Endodermal cell (in vitro differentiated cells): ENCODE measurements around the gene BMP7. TPM values are rescaled to one million over a fixed set of nuclear protein-coding genes. Genes with fewer than 3 reads are reported as not detected.
"Not testable (repeated sequence)": the region's sequence is repeated elsewhere in the genome, so short reads cannot be mapped to it uniquely, and the experiment has no call there.

Source experiments
- DNase-seq: peaks from one replicate; pipeline ENCODE4 v3.0.0-alpha.2; 2017
- H3K27ac ChIP-seq: 2 replicates; pipeline ENCODE4 v1.5.1; 2013; ENCODE audit warnings: mild to moderate bottlenecking, low read depth, low read length, moderate library complexity
- H3K27me3 ChIP-seq: 2 replicates; pipeline ENCODE4 v1.6.1; 2013; ENCODE audit warnings: mild to moderate bottlenecking, low read length, moderate library complexity; ENCODE audit not compliant: insufficient read depth, control insufficient read depth, poor library complexity, severe bottlenecking
- H3K36me3 ChIP-seq: 2 replicates; pipeline ENCODE4 v1.7.0; 2013; ENCODE audit warnings: mild to moderate bottlenecking, low read length, moderate library complexity; ENCODE audit not compliant: control insufficient read depth, insufficient read depth
- H3K4me1 ChIP-seq: one replicate; pipeline ENCODE4 v1.7.0; 2013; ENCODE audit warnings: low read length; ENCODE audit not compliant: control insufficient read depth, insufficient read depth
- H3K4me3 ChIP-seq: 2 replicates; pipeline ENCODE4 v1.5.1; 2013; ENCODE audit warnings: mild to moderate bottlenecking, low read length, moderate library complexity
- H3K9ac ChIP-seq: 2 replicates; pipeline ENCODE4 v1.6.1; 2013; ENCODE audit warnings: mild to moderate bottlenecking, low read length, moderate library complexity; ENCODE audit not compliant: poor library complexity, severe bottlenecking; ENCODE audit errors: extremely low read depth
- H3K9me3 ChIP-seq: 2 replicates; pipeline ENCODE4 v1.6.1; 2013; ENCODE audit warnings: mild to moderate bottlenecking, low read length, moderate library complexity; ENCODE audit not compliant: control insufficient read depth
- H3K27ac Mint-ChIP-seq: 2 replicates; pipeline ENCODE4 v1.8.0; 2020; ENCODE audit warnings: mixed read lengths
- H3K27me3 Mint-ChIP-seq: 2 replicates; pipeline ENCODE4 v1.8.0; 2021; ENCODE audit warnings: mild to moderate bottlenecking, mixed read lengths; ENCODE audit not compliant: insufficient read depth
- H3K36me3 Mint-ChIP-seq: 2 replicates; pipeline ENCODE4 v1.8.0; 2020; ENCODE audit warnings: low read depth, mixed read lengths
- H3K4me1 Mint-ChIP-seq: 2 replicates; pipeline ENCODE4 v1.8.0; 2020; ENCODE audit warnings: mixed read lengths
- H3K4me3 Mint-ChIP-seq: 2 replicates; pipeline ENCODE4 v1.8.0; 2020; ENCODE audit warnings: mild to moderate bottlenecking, moderate library complexity, mixed read lengths
- H3K9me3 Mint-ChIP-seq: 2 replicates; pipeline ENCODE4 v1.8.0; 2020; ENCODE audit warnings: mild to moderate bottlenecking, mixed read lengths
- CTCF ChIP-seq: fragments of 200-600 bp; sonication (generic); conservative IDR thresholded peaks from 2 replicates; pipeline ENCODE4 v1.5.0; 2021; ENCODE audit warnings: antibody characterized with exemption, mild to moderate bottlenecking
- WGBS, 2 experiments: methylation state at CpG; one replicate each; pipeline versions ENCODE4 v1.1.5 to v1.1.7; 2013; ENCODE audit warnings: missing lambda C conversion rate in 2 of 2, mixed read lengths in 1 of 2; ENCODE audit not compliant: insufficient coverage in 1 of 2, insufficient read length in 1 of 2; 5-methylcytosine and 5-hydroxymethylcytosine counted together
- total RNA-seq, 2 donors: library from RNA; stranded (reverse); fragmentation: NEBNext Ultra II Directional in 1 of 2; extraction: Animal tissue kit (Norgen Biotek cat#: 25700) in 1 of 2; gene quantifications; 2 replicates in 1 of 2; 3 replicates in 1 of 2; pipeline ENCODE4 v1.2.1, GENCODE V29; 2021

Gene BMP7
- total RNA-seq, 2 donors from 2014 or later = 45.6 to 49.6 TPM

DNA sequence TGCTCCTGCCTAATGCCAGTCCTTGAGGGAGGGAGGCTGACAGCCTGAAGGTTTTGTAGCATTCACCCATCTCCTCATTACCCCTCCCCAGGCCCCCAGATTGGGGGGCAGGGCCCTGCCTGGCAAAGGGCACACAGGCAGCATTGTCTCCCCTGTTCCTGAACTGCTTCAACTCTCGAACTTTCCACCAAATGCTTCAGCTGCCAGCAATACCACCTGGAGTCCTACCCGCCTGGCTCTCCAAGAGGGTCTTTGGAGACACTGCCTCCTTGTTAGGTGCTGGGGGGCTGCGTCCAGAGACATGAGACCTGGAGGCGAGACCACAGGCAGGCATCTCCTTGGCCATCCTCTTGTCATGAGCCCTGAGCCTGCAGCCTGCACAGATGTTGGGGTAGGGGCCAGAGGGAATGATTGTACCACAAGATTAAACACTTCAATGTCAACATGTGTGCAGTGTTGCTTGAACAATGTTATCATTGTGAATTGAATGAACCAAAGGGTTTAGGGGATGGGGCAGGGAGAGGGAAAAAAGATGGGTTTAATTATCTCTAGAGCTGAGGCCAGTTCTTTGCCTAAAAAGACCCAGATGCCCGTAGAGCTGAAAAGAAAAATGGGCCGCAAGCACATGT is 25.0 kb downstream of the BMP7 start:
- peaks cover 42% of the 10 kb centered on the region for H3K36me3 Mint-ChIP-seq
- no peak for DNase-seq
- no peaks in the 10 kb centered on the region for H3K36me3 ChIP-seq
- peaks cover 25% of the 10 kb centered on the region for H3K4me1 Mint-ChIP-seq
- H3K27ac ChIP-seq = no peak overlapping the region
- H3K27me3 ChIP-seq = no peaks in the 10 kb centered on the region
- H3K27ac Mint-ChIP-seq = no peak overlapping the region
- H3K4me1 ChIP-seq = no peaks in the 10 kb centered on the region
- H3K4me3 ChIP-seq = no peak overlapping the region
- 87 to 93% methylated on average over 2 to 6 of the region's 6 CpGs for WGBS, 2 experiments
- no peak overlapping the region for H3K9ac ChIP-seq
- peaks cover 32% of the 10 kb centered on the region for H3K9me3 ChIP-seq
- H3K4me3 Mint-ChIP-seq = no peak overlapping the region
- TF ChIP-seq CTCF = no peak
- H3K9me3 Mint-ChIP-seq = peaks cover 36% of the 10 kb centered on the region
- no peaks in the 10 kb centered on the region for H3K27me3 Mint-ChIP-seq

GRCh38 chr20:57240581-57241362 is 25.7 kb downstream of the BMP7 start:
- Histone ChIP-seq H3K4me1 (no peaks in the 10 kb centered on the region), H3K36me3 (no peaks in the 10 kb centered on the region), H3K27me3 (no peaks in the 10 kb centered on the region), H3K9ac (no peak overlapping the region), H3K27ac (no peak overlapping the region), H3K9me3 (peaks cover 32% of the 10 kb centered on the region), H3K4me3 (no peak overlapping the region)
- no peak for TF ChIP-seq CTCF
- Mint-ChIP-seq H3K9me3 (peaks cover 36% of the 10 kb centered on the region), H3K27me3 (no peaks in the 10 kb centered on the region), H3K4me3 (no peak overlapping the region), H3K27ac (no peak overlapping the region), H3K4me1 (peaks cover 25% of the 10 kb centered on the region), H3K36me3 (peaks cover 43% of the 10 kb centered on the region)
- 88 to 93% methylated on average over 7 to 8 of the region's 8 CpGs for WGBS, 2 experiments
- no peak for DNase-seq

- not testable (repeated sequence) for H3K36me3 ChIP-seq, DNase-seq, H3K4me1 ChIP-seq, H3K4me3 Mint-ChIP-seq, H3K27me3 Mint-ChIP-seq, H3K27ac ChIP-seq, H3K9ac ChIP-seq, H3K4me3 ChIP-seq, H3K27me3 ChIP-seq, H3K27ac Mint-ChIP-seq
- Mint-ChIP-seq H3K4me1 (peaks cover 24% of the 10 kb centered on the region), H3K36me3 (peaks cover 43% of the 10 kb centered on the region), H3K9me3 (peaks cover 36% of the 10 kb centered on the region)
- H3K9me3 ChIP-seq = peaks cover 32% of the 10 kb centered on the region
- WGBS, 2 experiments = 96 to 100% methylated on average over 1 of the region's 1 CpG
Observed at GRCh38 chr20:57239725-57240124, 26.7 kb downstream of the BMP7 start.

- peaks cover 43% of the 10 kb centered on the region for H3K36me3 Mint-ChIP-seq
- peaks cover 36% of the 10 kb centered on the region for H3K9me3 Mint-ChIP-seq
- H3K27me3 Mint-ChIP-seq = peaks cover 13% of the 10 kb centered on the region
- H3K4me1 ChIP-seq, H3K36me3 ChIP-seq, H3K4me3 Mint-ChIP-seq, H3K27ac Mint-ChIP-seq, H3K9ac ChIP-seq, H3K27ac ChIP-seq, H3K4me3 ChIP-seq, DNase-seq: not testable (repeated sequence)
- Histone ChIP-seq H3K27me3 (peaks cover 12% of the 10 kb centered on the region), H3K9me3 (peaks cover 32% of the 10 kb centered on the region)
- H3K4me1 Mint-ChIP-seq = peaks cover 24% of the 10 kb centered on the region
- WGBS, 2 experiments = 82 to 87% methylated on average over 3 to 4 of the region's 4 CpGs
Observed at GRCh38 chr20:57239324-57239723, 27.1 kb downstream of the BMP7 start.
